MM.1S (cell line): Measurements from ENCODE around the gene ZNF678.

Source experiments
- DNase-seq: peaks from one replicate; pipeline ENCODE4 v3.0.0-alpha.2; 2015
- H2AFZ ChIP-seq: fragments of 300-600 bp; sonication (generic); 2 replicates; pipeline ENCODE4 v1.6.0; 2016; ENCODE audit warnings: antibody characterized with exemption, low read length
- H3F3A ChIP-seq: fragments of 300-600 bp; sonication (generic); 2 replicates; pipeline ENCODE4 v1.6.1; 2016; ENCODE audit warnings: mild to moderate bottlenecking, antibody characterized with exemption, low read length, moderate library complexity, mixed read lengths; ENCODE audit not compliant: insufficient read depth
- H3K27ac ChIP-seq: fragments of 300-600 bp; sonication (generic); 2 replicates; pipeline ENCODE4 v1.5.1; 2016; ENCODE audit warnings: mild to moderate bottlenecking, low read length
- H3K27me3 ChIP-seq: fragments of 300-600 bp; sonication (generic); replicated peaks from 2 replicates; pipeline ENCODE4 v1.6.0; 2016; ENCODE audit warnings: low read length; ENCODE audit not compliant: insufficient read depth
- H3K36me3 ChIP-seq: fragments of 300-600 bp; sonication (generic); replicated peaks from 2 replicates; pipeline ENCODE4 v1.6.1; 2016; ENCODE audit warnings: mild to moderate bottlenecking, low read length, mixed read lengths; ENCODE audit not compliant: insufficient read depth
- H3K4me1 ChIP-seq: fragments of 300-600 bp; sonication (generic); 2 replicates; pipeline ENCODE4 v1.6.1; 2016; ENCODE audit warnings: low read length, mixed read lengths
- H3K4me2 ChIP-seq: fragments of 300-600 bp; sonication (generic); 2 replicates; pipeline ENCODE4 v1.6.0; 2016; ENCODE audit warnings: low read depth, low read length
- H3K4me3 ChIP-seq: fragments of 300-600 bp; sonication (generic); 2 replicates; pipeline ENCODE4 v1.5.1; 2016; ENCODE audit warnings: low read length, mixed read lengths
- H3K79me2 ChIP-seq: fragments of 300-600 bp; sonication (generic); 2 replicates; pipeline ENCODE4 v1.6.1; 2016; ENCODE audit warnings: mixed run types, low read length, mixed read lengths
- H3K9ac ChIP-seq: fragments of 300-600 bp; sonication (generic); 2 replicates; pipeline ENCODE4 v1.6.1; 2016; ENCODE audit warnings: low read length, mixed read lengths
- H3K9me2 ChIP-seq: fragments of 300-600 bp; sonication (generic); replicated peaks from 2 replicates; pipeline ENCODE4 v1.6.1; 2016; ENCODE audit warnings: mild to moderate bottlenecking, low read length, mixed read lengths; ENCODE audit not compliant: insufficient read depth
- H3K9me3 ChIP-seq: fragments of 300-600 bp; sonication (generic); replicated peaks from 2 replicates; pipeline ENCODE4 v1.6.1; 2016; ENCODE audit warnings: mild to moderate bottlenecking, low read length, mixed read lengths; ENCODE audit not compliant: insufficient read depth
- H4K20me1 ChIP-seq: fragments of 300-600 bp; sonication (generic); 2 replicates; pipeline ENCODE4 v1.6.1; 2016; ENCODE audit warnings: mild to moderate bottlenecking, low read length, moderate library complexity, mixed read lengths; ENCODE audit not compliant: insufficient read depth
- CTCF ChIP-seq: fragments of 300-600 bp; sonication (generic); IDR thresholded peaks from 2 replicates; pipeline ENCODE4 v1.5.1; 2016; ENCODE audit warnings: antibody characterized with exemption, low read length, mixed read lengths
- EZH2 ChIP-seq: fragments of 300-600 bp; sonication (generic); optimal IDR thresholded peaks from 2 replicates; pipeline ENCODE3; 2017; ENCODE audit warnings: low read depth, mild to moderate bottlenecking, antibody characterized with exemption, low read length, mixed read lengths
- EZH2phosphoT487 ChIP-seq: fragments of 300-600 bp; sonication (generic); IDR thresholded peaks from 2 replicates; pipeline ENCODE4 v1.6.1; 2018; ENCODE audit warnings: antibody characterized with exemption, low read length

Gene ZNF678

GRCh38 chr1:227543283-227544066 is 19.9 kb upstream of the ZNF678 start:
- Histone ChIP-seq H3K4me2 (no peak overlapping the region), H3K9me2 (no peaks in the 10 kb centered on the region), H3F3A (no peaks in the 10 kb centered on the region), H4K20me1 (no peaks in the 10 kb centered on the region), H2AFZ (peak overlapping the region; percentile 75), H3K9me3 (no peaks in the 10 kb centered on the region), H3K9ac (no peak overlapping the region), H3K27me3 (no peaks in the 10 kb centered on the region), H3K27ac (no peak overlapping the region), H3K4me1 (no peaks in the 10 kb centered on the region), H3K36me3 (no peaks in the 10 kb centered on the region), H3K4me3 (no peak overlapping the region), H3K79me2 (no peaks in the 10 kb centered on the region)
- DNase-seq = no peak
- TF ChIP-seq EZH2 = no peak
- no peak for TF ChIP-seq EZH2phosphoT487
- no peak for TF ChIP-seq CTCF

- H3K9me2 ChIP-seq = no peaks in the 10 kb centered on the region
- H3K4me1 ChIP-seq = no peaks in the 10 kb centered on the region
- H3K4me2 ChIP-seq = no peak overlapping the region
- no peaks in the 10 kb centered on the region for H3K27me3 ChIP-seq
- no peaks in the 10 kb centered on the region for H4K20me1 ChIP-seq
- H3K9ac ChIP-seq = no peak overlapping the region
- no peak overlapping the region for H3K4me3 ChIP-seq
- H3K27ac ChIP-seq = no peak overlapping the region
- no peaks in the 10 kb centered on the region for H3F3A ChIP-seq
- H2AFZ ChIP-seq = no peak overlapping the region
- no peak for DNase-seq
- H3K79me2 ChIP-seq = no peaks in the 10 kb centered on the region
- no peak for TF ChIP-seq EZH2
- TF ChIP-seq EZH2phosphoT487 = no peak
- TF ChIP-seq CTCF = no peak
- no peaks in the 10 kb centered on the region for H3K9me3 ChIP-seq
- H3K36me3 ChIP-seq = no peaks in the 10 kb centered on the region
These were observed 19.0 kb upstream of the ZNF678 start for GRCh38 chr1:227544067-227545050.

GRCh38 chr1:227545361-227545760 is 18.0 kb upstream of the ZNF678 start:
- H3K9me3 ChIP-seq = no peaks in the 10 kb centered on the region
- no peak overlapping the region for H3K27ac ChIP-seq
- no peak for DNase-seq
- H3K4me3 ChIP-seq = no peak overlapping the region
- no peak for TF ChIP-seq EZH2
- no peak for TF ChIP-seq EZH2phosphoT487
- TF ChIP-seq CTCF = no peak
- H4K20me1 ChIP-seq = no peaks in the 10 kb centered on the region
- H2AFZ ChIP-seq = no peak overlapping the region
- H3K4me1 ChIP-seq = no peaks in the 10 kb centered on the region
- no peaks in the 10 kb centered on the region for H3K79me2 ChIP-seq
- no peaks in the 10 kb centered on the region for H3K9me2 ChIP-seq
- H3K4me2 ChIP-seq = no peak overlapping the region
- no peaks in the 10 kb centered on the region for H3F3A ChIP-seq
- no peak overlapping the region for H3K9ac ChIP-seq
- no peaks in the 10 kb centered on the region for H3K36me3 ChIP-seq
- H3K27me3 ChIP-seq = no peaks in the 10 kb centered on the region
